IMR-90 (cell line): Measurements from ENCODE around the gene SYTL4. TPM values are rescaled to one million over a fixed set of nuclear protein-coding genes. Genes with fewer than 3 reads are reported as not detected.

Source experiments
- ATAC-seq: fragments of 200-7000 bp; cut with Tn5 transposase; 2 replicates; pipeline ENCODE4 v1.9.1; 2020; ENCODE audit warnings: low read depth, mild to moderate bottlenecking, moderate library complexity
- BruUV-seq: library from RNA; stranded (reverse); fragments of 400-500 nt; replicated peaks from 2 replicates; lab custom pipeline; 2021; lab: Mats Ljungman, UMichigan
- CTCF ChIA-PET: fragments of 300-600 bp; formaldehyde crosslinking; extraction: SDS; loops from one replicate; lab custom pipeline; 2021; ENCODE audit warnings: antibody characterized with exemption; lab: Yijun Ruan, JAX
- POLR2A ChIA-PET: fragments of 300-600 bp; sonication (Branson Sonifier 250); formaldehyde crosslinking; loops from one replicate; lab custom pipeline; 2022; ENCODE audit warnings: antibody characterized with exemption; ENCODE audit not compliant: unreplicated experiment; lab: Charles Lee
- DNase-seq: peaks from one replicate; pipeline ENCODE4 v3.0.0; 2013
- H2AFZ ChIP-seq: replicated peaks from 2 replicates; pipeline ENCODE3; 2013; ENCODE audit warnings: low read length, mild to moderate bottlenecking; ENCODE audit not compliant: poor library complexity
- H2AK5ac ChIP-seq: 2 replicates; pipeline ENCODE4 v1.6.1; 2013; ENCODE audit warnings: low read depth, low read length, inconsistent platforms
- H2AK9ac ChIP-seq: replicated peaks from 2 replicates; pipeline ENCODE3; 2013; ENCODE audit warnings: mild to moderate bottlenecking, low read depth, low read length, moderate library complexity; ENCODE audit not compliant: poor library complexity
- H2BK120ac ChIP-seq: 2 replicates; pipeline ENCODE4 v1.6.1; 2013; ENCODE audit warnings: low read depth, low read length, inconsistent platforms
- H2BK15ac ChIP-seq: 3 replicates; pipeline ENCODE4 v1.6.1; 2013; ENCODE audit warnings: low read depth, low read length, inconsistent platforms
- H2BK20ac ChIP-seq: 2 replicates; pipeline ENCODE4 v1.6.1; 2013; ENCODE audit warnings: low read depth, mild to moderate bottlenecking, inconsistent platforms, low read length, moderate library complexity
- H2BK5ac ChIP-seq: 2 replicates; pipeline ENCODE4 v1.6.1; 2013; ENCODE audit warnings: mild to moderate bottlenecking, low read depth, low read length, inconsistent platforms; ENCODE audit not compliant: poor library complexity, severe bottlenecking
- H3K14ac ChIP-seq: replicated peaks from 2 replicates; pipeline ENCODE4 v1.6.1; 2013; ENCODE audit warnings: low read depth, low read length, inconsistent platforms
- H3K18ac ChIP-seq: 2 replicates; pipeline ENCODE4 v1.6.1; 2013; ENCODE audit warnings: low read depth, low read length, control low read depth
- H3K23ac ChIP-seq: 2 replicates; pipeline ENCODE4 v1.6.1; 2013; ENCODE audit warnings: low read depth, low read length, inconsistent platforms
- H3K27ac ChIP-seq: 2 replicates; pipeline ENCODE4 v1.5.1; 2013; ENCODE audit warnings: mild to moderate bottlenecking, control low read depth, low read length; ENCODE audit not compliant: insufficient read depth
- H3K27me3 ChIP-seq: 2 replicates; pipeline ENCODE4 v1.6.1; 2013; ENCODE audit warnings: low read length; ENCODE audit not compliant: control insufficient read depth, insufficient read depth
- H3K36me3 ChIP-seq: 2 replicates; pipeline ENCODE4 v1.6.1; 2013; ENCODE audit warnings: low read length, mixed read lengths; ENCODE audit not compliant: control insufficient read depth, insufficient read depth
- H3K4ac ChIP-seq: 2 replicates; pipeline ENCODE4 v1.6.1; 2013; ENCODE audit warnings: low read depth, low read length, inconsistent platforms
- H3K4me1 ChIP-seq: 2 replicates; pipeline ENCODE4 v1.6.1; 2013; ENCODE audit warnings: low read length, mixed read lengths; ENCODE audit not compliant: control insufficient read depth, insufficient read depth
- H3K4me2 ChIP-seq: 2 replicates; pipeline ENCODE4 v1.6.1; 2013; ENCODE audit warnings: low read depth, mild to moderate bottlenecking, control low read depth, low read length, moderate library complexity
- H3K4me3 ChIP-seq: 2 replicates; pipeline ENCODE4 v1.5.1; 2013; ENCODE audit warnings: low read depth, mild to moderate bottlenecking, control low read depth, low read length, moderate library complexity; ENCODE audit not compliant: insufficient read depth
- H3K56ac ChIP-seq: 2 replicates; pipeline ENCODE4 v1.6.1; 2013; ENCODE audit warnings: low read length, inconsistent platforms; ENCODE audit not compliant: insufficient read depth; ENCODE audit errors: extremely low read depth
- H3K79me1 ChIP-seq, 2 experiments: 2 replicates each; pipeline ENCODE4 v1.6.1; 2013; ENCODE audit warnings: low read length in 2 of 2, inconsistent platforms in 1 of 2, low read depth in 1 of 2
- H3K9ac ChIP-seq: 2 replicates; pipeline ENCODE4 v1.6.1; 2013; ENCODE audit warnings: low read depth, low read length, control low read depth
- H3K9me1 ChIP-seq: 2 replicates; pipeline ENCODE4 v1.6.1; 2013; ENCODE audit warnings: low read length, inconsistent platforms; ENCODE audit not compliant: insufficient read depth
- H3K9me3 ChIP-seq: 2 replicates; pipeline ENCODE4 v1.6.1; 2013; ENCODE audit warnings: low read length; ENCODE audit not compliant: control insufficient read depth, insufficient read depth
- H4K20me1 ChIP-seq: 2 replicates; pipeline ENCODE4 v1.6.1; 2013; ENCODE audit warnings: low read length, inconsistent platforms; ENCODE audit not compliant: insufficient read depth
- H4K5ac ChIP-seq: 2 replicates; pipeline ENCODE4 v1.6.1; 2013; ENCODE audit warnings: mild to moderate bottlenecking, low read depth, low read length, control low read depth
- H4K8ac ChIP-seq, 2 experiments: 2 replicates each; pipeline ENCODE4 v1.6.1; 2013; ENCODE audit warnings: low read depth in 2 of 2, low read length in 2 of 2, control low read depth in 1 of 2, inconsistent platforms in 1 of 2
- H4K91ac ChIP-seq: 2 replicates; pipeline ENCODE4 v1.6.1; 2013; ENCODE audit warnings: low read depth, low read length, inconsistent platforms; ENCODE audit not compliant: insufficient read depth
- CTCF ChIP-seq: conservative IDR thresholded peaks from 2 replicates; pipeline ENCODE4 v1.5.1; 2012; ENCODE audit warnings: mild to moderate bottlenecking, low read depth, low read length, improper control_type of control experiment
- ELK1 ChIP-seq: fragments of 150-350 bp; IDR thresholded peaks from 2 replicates; pipeline ENCODE4 v1.6.1; 2016; ENCODE audit warnings: low read depth, mild to moderate bottlenecking, low read length, moderate library complexity, borderline replicate concordance
- FOS ChIP-seq: fragments of 150-350 bp; IDR thresholded peaks from 2 replicates; pipeline ENCODE4 v1.6.1; 2016; ENCODE audit warnings: low read depth, low read length
- MAFK ChIP-seq: IDR thresholded peaks from 2 replicates; pipeline ENCODE4 v1.6.1; 2012; ENCODE audit warnings: low read depth, low read length, improper control_type of control experiment
- MAZ ChIP-seq: IDR thresholded peaks from 2 replicates; pipeline ENCODE4 v1.6.1; 2012; ENCODE audit warnings: low read depth, mild to moderate bottlenecking, low read length, improper control_type of control experiment, moderate library complexity, borderline replicate concordance
- MXI1 ChIP-seq: IDR thresholded peaks from 2 replicates; pipeline ENCODE4 v1.6.1; 2012; ENCODE audit warnings: low read depth, mild to moderate bottlenecking, low read length, moderate library complexity, borderline replicate concordance
- NFE2L2 ChIP-seq: fragments of 150-350 bp; IDR thresholded peaks from 2 replicates; pipeline ENCODE4 v1.6.1; 2016; ENCODE audit warnings: low read depth, mild to moderate bottlenecking, low read length
- RCOR1 ChIP-seq: IDR thresholded peaks from 2 replicates; pipeline ENCODE4 v1.6.1; 2012; ENCODE audit warnings: mild to moderate bottlenecking, low read length, improper control_type of control experiment; ENCODE audit not compliant: insufficient replicate concordance
- RFX5 ChIP-seq: IDR thresholded peaks from 2 replicates; pipeline ENCODE4 v1.8.0; 2012; ENCODE audit warnings: low read depth, mild to moderate bottlenecking, low read length, moderate library complexity
- SMC3 ChIP-seq: fragments of 150-350 bp; IDR thresholded peaks from 2 replicates; pipeline ENCODE4 v1.6.1; 2016; ENCODE audit warnings: low read depth, mild to moderate bottlenecking, antibody characterized with exemption, low read length, moderate library complexity
- USF2 ChIP-seq: fragments of 150-350 bp; IDR thresholded peaks from 2 replicates; pipeline ENCODE4 v1.6.1; 2017; ENCODE audit warnings: mild to moderate bottlenecking, antibody characterized with exemption, low read length, low read depth
- whole genome bisulfite sequencing, 2 experiments: methylation state at CpG; one replicate each; pipeline versions ENCODE4 v1.1.5 to v1.1.7; 2013; ENCODE audit warnings: missing lambda C conversion rate in 2 of 2; ENCODE audit not compliant: insufficient read length in 1 of 2; ENCODE audit errors: extremely low coverage in 2 of 2; 5-methylcytosine and 5-hydroxymethylcytosine counted together
- dilution Hi-C: fragments of 300-500 bp; cut with HindIII; formaldehyde crosslinking; loops from one replicate; pipeline ENCODE4 v1.14.3; 2018; ENCODE audit warnings: low sequenced_read_pairs; ENCODE audit not compliant: unreplicated experiment
- in situ Hi-C: fragments of 300-500 bp; cut with MboI; formaldehyde crosslinking; loops from 3 replicates; pipeline ENCODE4 v1.14.3; 2019; ENCODE audit warnings: low sequenced_read_pairs, inconsistent platforms, mixed read lengths
- intact Hi-C: fragments of 100-400 bp; cut with micrococcal nuclease; formaldehyde crosslinking; loops from 2 replicates; pipeline ENCODE4 v1.10.0; 2022
- polyA plus RNA-seq, 3 experiments: library from polyadenylated mRNA; depleted of rRNA; stranded (reverse); fragments of >200 nt; gene quantifications; 2 replicates each; pipeline ENCODE4 v1.2.3, GENCODE V29; 2012; ENCODE audit warnings: low replicate concordance in 1 of 3
- total RNA-seq: library from RNA; depleted of rRNA; stranded (reverse); fragments of >200 nt; gene quantifications from 2 replicates; pipeline ENCODE4 v1.2.3, GENCODE V29; 2012

SYTL4 gene
- total and polyA plus RNA-seq, 2 of the 4 experiments (the other 2 are of a cell fraction), result 2.3 to 2.4 TPM

GRCh38 chrX:100685997-100686305 is 46.0 kb downstream of the SYTL4 start:
- no peaks in the 10 kb centered on the region; the same call in 1 of the 2 replicates for H3K27me3 ChIP-seq
- TF ChIP-seq MXI1 (no peak), NFE2L2 (no peak), USF2 (no peak), SMC3 (no peak), MAZ (no peak), ELK1 (no peak), CTCF (no peak), FOS (no peak), MAFK (no peak), RFX5 (no peak), RCOR1 (no peak)
- no peak overlapping the region for H3K27ac ChIP-seq
- H2AFZ ChIP-seq, result no peak overlapping the region
- in situ Hi-C loops (loop anchor here (5.0 kb wide), 1 partner anchor 81 kb away; no protein-coding TSS in a partner anchor), dilution Hi-C loops (no loop called here), intact Hi-C loops (loop anchor here (1.0 to 10.0 kb wide), 4 partner anchors 82 to 599 kb away; partner anchors contain the start of gene CSTF2)
- no peaks in the 10 kb centered on the region for H3K36me3 ChIP-seq
- no TSS peak for BruUV-seq
- H4K8ac ChIP-seq, result no peak overlapping the region
- H3K9ac ChIP-seq, result no peak overlapping the region
- no peaks in the 10 kb centered on the region for H3K79me1 ChIP-seq
- no peaks in the 10 kb centered on the region for H3K9me1 ChIP-seq
- no peaks in the 10 kb centered on the region for H3K9me3 ChIP-seq
- H3K4me2 ChIP-seq, result no peak overlapping the region
- no CpG with 5 or more reads among the region's 1 CpG for WGBS, 2 experiments
- H2AK5ac ChIP-seq, result no peak overlapping the region
- ATAC-seq (no peak), DNase-seq (no peak)
- no peak overlapping the region for H3K23ac ChIP-seq
- peaks cover 2% of the 10 kb centered on the region for H3K4me1 ChIP-seq
- H3K4me3 ChIP-seq, result no peak overlapping the region
- H2BK5ac ChIP-seq, result no peak overlapping the region
- no peak overlapping the region for H2BK15ac ChIP-seq
- CTCF ChIA-PET, result interaction anchor here (1.2 to 2.7 kb wide), 5 partner anchors 11 to 174 kb away, joined by 4 to 24 read pairs (median 8); no protein-coding TSS in a partner anchor
- H4K20me1 ChIP-seq, result no peaks in the 10 kb centered on the region
- no peak overlapping the region for H4K5ac ChIP-seq
- H2BK20ac ChIP-seq, result no peak overlapping the region
- no peak overlapping the region for H2AK9ac ChIP-seq
- H3K56ac ChIP-seq, result no peak overlapping the region
- POLR2A ChIA-PET, result no interaction called here
- H3K18ac ChIP-seq, result no peak overlapping the region
- H3K4ac ChIP-seq, result no peak overlapping the region
- H3K14ac ChIP-seq, result no peak overlapping the region
- no peak overlapping the region for H2BK120ac ChIP-seq
- H4K91ac ChIP-seq, result no peak overlapping the region
